H7 (cell line): ENCODE measurements around the gene NUDC. TPM values are rescaled to one million over a fixed set of nuclear protein-coding genes. Genes with fewer than 3 reads are reported as not detected.
A peak's percentile ranks its signal among the peaks of the same experiment; 100 is the strongest.

Experiments used
- DNase-seq: peaks from one replicate; pipeline ENCODE4 v3.0.0; 2012
- H3K27me3 ChIP-seq: 2 replicates; pipeline ENCODE4 v1.6.0; 2011; ENCODE audit warnings: mild to moderate bottlenecking, low read length; ENCODE audit not compliant: control insufficient read depth, insufficient read depth
- H3K36me3 ChIP-seq: replicated peaks from 2 replicates; pipeline ENCODE4 v1.5.1; 2011; ENCODE audit warnings: low read length; ENCODE audit not compliant: control insufficient read depth, insufficient read depth
- H3K4me3 ChIP-seq: 2 replicates; pipeline ENCODE4 v1.5.1; 2011; ENCODE audit warnings: low read depth, mild to moderate bottlenecking, control low read depth, low read length, moderate library complexity; ENCODE audit not compliant: insufficient read depth
- total RNA-seq: library from RNA; depleted of rRNA; stranded (reverse); fragments of >200 nt; shearing (Covaris generic); gene quantifications from 2 replicates; pipeline ENCODE4 v1.2.3, GENCODE V29; 2014

NUDC gene
- total RNA-seq, 1 experiment from 2014 or later: 76.4 TPM

GRCh38 chr1:26900001-26900814 is 21.3 kb upstream of the NUDC start, which contains the start of gene GPATCH3:
TSS of gene GPATCH3 (minus strand) at chr1:26900467. CDS start at chr1:26900442, 25 bp downstream.
- H3K36me3 ChIP-seq: peaks cover 5% of the 10 kb centered on the region
- H3K4me3 ChIP-seq: peak within 1 kb of the TSS; percentile 88
- DNase-seq: peak; percentile 94
- no peaks in the 10 kb centered on the region for H3K27me3 ChIP-seq

GRCh38 chr1:26900815-26901511 is 20.6 kb upstream of the NUDC start:
- DNase-seq: no peak
- peak overlapping the region; percentile 88 for H3K4me3 ChIP-seq
- peaks cover 4% of the 10 kb centered on the region for H3K36me3 ChIP-seq

GRCh38 chr1:26907071-26907917 is 14.2 kb upstream of the NUDC start:
- Histone ChIP-seq H3K27me3 (no peaks in the 10 kb centered on the region), H3K4me3 (no peak overlapping the region), H3K36me3 (no peaks in the 10 kb centered on the region)
- DNase-seq: no peak

More at GRCh38 chr1:26900815-26901511, 20.6 kb upstream of the NUDC start:
- no peaks in the 10 kb centered on the region for H3K27me3 ChIP-seq

GRCh38 chr1:26909951-26910342 is 11.6 kb upstream of the NUDC start:
- H3K4me3 ChIP-seq: no peak overlapping the region
- DNase-seq: no peak
- H3K36me3 ChIP-seq: no peaks in the 10 kb centered on the region
- no peaks in the 10 kb centered on the region for H3K27me3 ChIP-seq

- no peak for DNase-seq
- Histone ChIP-seq H3K36me3 (no peaks in the 10 kb centered on the region), H3K27me3 (no peaks in the 10 kb centered on the region), H3K4me3 (no peak overlapping the region)
Observed at GRCh38 chr1:26910343-26911160, 11.0 kb upstream of the NUDC start.

GRCh38 chr1:26911399-26912146 is 10.0 kb upstream of the NUDC start:
- Histone ChIP-seq H3K27me3 (no peaks in the 10 kb centered on the region), H3K36me3 (no peaks in the 10 kb centered on the region), H3K4me3 (no peak overlapping the region)
- DNase-seq: no peak

- Histone ChIP-seq H3K27me3 (no peaks in the 10 kb centered on the region), H3K36me3 (no peaks in the 10 kb centered on the region), H3K4me3 (no peak overlapping the region)
- DNase-seq: no peak
Observed at GRCh38 chr1:26912147-26912490, 9.4 kb upstream of the NUDC start.

GRCh38 chr1:26913389-26913753 is 8.2 kb upstream of the NUDC start:
- DNase-seq: peak; percentile 25
- Histone ChIP-seq H3K4me3 (no peak overlapping the region), H3K36me3 (no peaks in the 10 kb centered on the region), H3K27me3 (no peaks in the 10 kb centered on the region)

- no peaks in the 10 kb centered on the region for H3K36me3 ChIP-seq
- peak; percentile 33 for DNase-seq
- no peak within 1 kb of the TSS for H3K4me3 ChIP-seq
- no peaks in the 10 kb centered on the region for H3K27me3 ChIP-seq
Observed at GRCh38 chr1:26913754-26914619, 7.6 kb upstream of the NUDC start, which contains the start of gene NR0B2. TSS of gene NR0B2 (minus strand) at chr1:26913975. CDS start at chr1:26913940, 35 bp downstream.

GRCh38 chr1:26915204-26915842 is 6.2 kb upstream of the NUDC start:
- Histone ChIP-seq H3K36me3 (no peaks in the 10 kb centered on the region), H3K27me3 (no peaks in the 10 kb centered on the region), H3K4me3 (no peak overlapping the region)
- no peak for DNase-seq

GRCh38 chr1:26921126-26921539 is 410 bp upstream of the NUDC start:
- no peak for DNase-seq
- no peaks in the 10 kb centered on the region for H3K27me3 ChIP-seq
- peaks cover 9% of the 10 kb centered on the region for H3K36me3 ChIP-seq
- peak overlapping the region; percentile 100 for H3K4me3 ChIP-seq

- Histone ChIP-seq H3K36me3 (peaks cover 12% of the 10 kb centered on the region), H3K27me3 (no peaks in the 10 kb centered on the region), H3K4me3 (peak overlapping the region; percentile 100)
- no peak for DNase-seq
Observed at GRCh38 chr1:26922431-26922729, 837 bp downstream of the NUDC start.
